GM23248 (cell line): ENCODE results near the gene CENPU. TPM values are rescaled to one million over a fixed set of nuclear protein-coding genes. Genes with fewer than 3 reads are reported as not detected.

Source experiments
- DNase-seq: peaks from one replicate; pipeline ENCODE4 v3.0.0-alpha.2; 2015
- H2AFZ ChIP-seq: fragments of 200-600 bp; sonication (generic); 2 replicates; pipeline ENCODE4 v1.6.1; 2016; ENCODE audit warnings: antibody characterized with exemption
- H3F3A ChIP-seq: fragments of 200-600 bp; sonication (generic); 2 replicates; pipeline ENCODE4 v1.6.1; 2016; ENCODE audit warnings: mild to moderate bottlenecking, antibody characterized with exemption, mixed run types; ENCODE audit not compliant: insufficient read depth
- H3K27ac ChIP-seq: fragments of 200-600 bp; sonication (generic); 2 replicates; pipeline ENCODE4 v1.5.1; 2016; ENCODE audit warnings: mild to moderate bottlenecking
- H3K27me3 ChIP-seq: fragments of 200-600 bp; sonication (generic); replicated peaks from 2 replicates; pipeline ENCODE4 v1.6.1; 2016; ENCODE audit warnings: mild to moderate bottlenecking; ENCODE audit not compliant: insufficient read depth
- H3K36me3 ChIP-seq: fragments of 200-600 bp; sonication (generic); 2 replicates; pipeline ENCODE4 v1.6.1; 2016; ENCODE audit warnings: low read depth, mild to moderate bottlenecking
- H3K4me1 ChIP-seq: fragments of 200-600 bp; sonication (generic); 2 replicates; pipeline ENCODE4 v1.6.1; 2016; ENCODE audit warnings: mild to moderate bottlenecking; ENCODE audit not compliant: insufficient read depth
- H3K4me2 ChIP-seq: fragments of 200-600 bp; sonication (generic); one replicate; pipeline ENCODE4 v1.6.1; 2016; ENCODE audit warnings: mild to moderate bottlenecking; ENCODE audit not compliant: unreplicated experiment
- H3K4me3 ChIP-seq: fragments of 200-600 bp; sonication (generic); 2 replicates; pipeline ENCODE4 v1.5.1; 2016; ENCODE audit warnings: mild to moderate bottlenecking
- H3K79me2 ChIP-seq: fragments of 200-600 bp; sonication (generic); 2 replicates; pipeline ENCODE4 v1.6.1; 2016; ENCODE audit warnings: mild to moderate bottlenecking; ENCODE audit not compliant: insufficient read depth
- H3K9ac ChIP-seq: fragments of 200-600 bp; sonication (generic); 2 replicates; pipeline ENCODE4 v1.6.1; 2016; ENCODE audit warnings: mild to moderate bottlenecking
- H3K9me2 ChIP-seq: fragments of 200-600 bp; sonication (generic); 2 replicates; pipeline ENCODE4 v1.6.1; 2016; ENCODE audit warnings: mixed run types, mild to moderate bottlenecking, moderate library complexity; ENCODE audit not compliant: insufficient read depth
- H3K9me3 ChIP-seq: fragments of 200-600 bp; sonication (generic); one replicate; pipeline ENCODE4 v1.6.1; 2017; ENCODE audit warnings: low read depth
- H4K20me1 ChIP-seq: fragments of 200-600 bp; sonication (generic); 2 replicates; pipeline ENCODE4 v1.6.0; 2016; ENCODE audit not compliant: insufficient read depth
- EZH2 ChIP-seq: fragments of 200-600 bp; sonication (generic); IDR thresholded peaks from 2 replicates; pipeline ENCODE4 v1.6.1; 2018; ENCODE audit warnings: antibody characterized with exemption, mild to moderate bottlenecking; ENCODE audit not compliant: insufficient read depth, poor library complexity, severe bottlenecking
- EZH2phosphoT487 ChIP-seq: fragments of 200-600 bp; sonication (generic); IDR thresholded peaks from 2 replicates; pipeline ENCODE4 v1.6.1; 2018; ENCODE audit warnings: antibody characterized with exemption, moderate library complexity, mild to moderate bottlenecking, low read depth; ENCODE audit not compliant: insufficient read depth
- WGBS, 2 experiments: methylation state at CpG; one replicate each; pipeline ENCODE4 v1.1.6; 2015 to 2017; ENCODE audit warnings: low lambda C conversion rate in 2 of 2, low coverage in 1 of 2; ENCODE audit errors: missing lambda C conversion rate in 2 of 2; 5-methylcytosine and 5-hydroxymethylcytosine counted together
- in situ Hi-C: fragments of 300-500 bp; cut with MboI; formaldehyde crosslinking; loops from 2 replicates; pipeline ENCODE4 v1.15.0; 2020
- polyA plus RNA-seq: library from polyadenylated mRNA; unstranded; fragments of >200 nt; fragmentation: Nextera tagmentation; extraction: Ambion mirVana; gene quantifications from 2 replicates; pipeline ENCODE4 v1.2.1, GENCODE V29; 2016
- total RNA-seq: library from RNA; depleted of rRNA; stranded (reverse); fragments of >200 nt; shearing (Covaris generic); gene quantifications from 2 replicates; pipeline ENCODE4 v1.2.3, GENCODE V29; 2014

Gene CENPU
- total and polyA plus RNA-seq, 2 experiments from 2014 or later: 8.5 to 15.7 TPM

DNA sequence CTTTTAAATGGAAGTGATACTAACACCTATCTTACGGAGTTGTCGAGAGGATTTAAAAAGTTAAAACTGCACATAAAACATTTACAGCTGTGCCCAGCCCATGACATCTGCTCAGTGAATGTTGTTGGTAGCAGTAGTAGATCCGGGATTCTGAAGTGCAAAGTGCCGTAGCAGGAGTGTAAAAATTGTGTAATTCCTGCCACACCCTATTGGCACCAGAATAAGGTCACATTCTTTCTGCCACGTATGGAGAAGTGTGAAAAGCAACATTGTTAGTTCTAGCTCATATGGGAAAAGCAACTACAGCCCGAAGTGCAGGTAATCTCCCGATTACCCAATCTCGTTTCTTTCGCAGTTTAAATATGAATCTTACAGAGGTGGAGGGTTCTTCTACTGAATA lies 53.2 kb downstream of the CENPU start:
- Histone ChIP-seq H3K4me1 (no peaks in the 10 kb centered on the region), H3K9me3 (no peaks in the 10 kb centered on the region), H3K79me2 (no peaks in the 10 kb centered on the region), H2AFZ (no peak overlapping the region), H3K9me2 (no peaks in the 10 kb centered on the region), H3F3A (no peaks in the 10 kb centered on the region), H3K4me2 (no peak overlapping the region), H3K27me3 (no peaks in the 10 kb centered on the region), H3K36me3 (0 out of 2 replicates have a peak, but pooled peaks cover 5% of the 10 kb centered on the region), H3K4me3 (no peak overlapping the region), H4K20me1 (no peaks in the 10 kb centered on the region), H3K9ac (no peak overlapping the region), H3K27ac (no peak overlapping the region)
- in situ Hi-C loops: no loop called here
- DNase-seq: no peak
- TF ChIP-seq EZH2: no peak
- no peak for TF ChIP-seq EZH2phosphoT487
- 81 to 85% methylated on average over 9 of the region's 9 CpGs for WGBS, 2 experiments

DNA sequence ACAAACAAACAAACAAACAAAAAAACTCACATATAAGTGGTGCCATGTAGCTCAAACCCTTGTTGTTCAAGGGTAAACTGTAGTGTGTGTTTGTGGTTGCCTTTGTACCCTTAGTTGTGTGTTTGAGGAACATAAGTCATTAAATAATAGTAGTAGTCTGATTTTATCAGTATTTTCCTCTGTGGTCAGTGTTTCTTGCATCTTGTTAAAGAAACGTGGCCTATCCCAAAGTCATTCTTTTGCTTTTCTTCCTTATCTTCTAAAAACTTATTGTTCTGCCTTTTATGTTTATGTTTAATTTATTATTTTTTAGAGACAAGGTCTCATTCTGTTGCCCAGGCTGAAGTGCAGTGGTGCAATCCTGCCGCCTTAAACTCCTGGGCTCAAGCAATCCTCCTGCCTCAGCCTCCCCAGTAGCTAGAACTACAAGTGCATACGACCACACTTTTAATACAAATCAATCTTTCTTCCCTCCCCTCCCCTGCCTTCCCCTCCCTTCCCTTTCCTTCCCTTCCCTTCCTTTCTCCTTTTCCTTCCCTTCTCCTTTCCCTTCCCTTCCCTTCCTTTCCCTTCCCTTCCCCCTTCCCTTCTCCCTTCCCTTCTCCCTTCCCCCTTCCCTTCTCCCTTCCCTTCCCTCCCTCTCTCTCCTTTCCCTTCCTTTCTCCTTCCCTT lies 57.9 kb downstream of the CENPU start:
- Histone ChIP-seq H3K9me2 (no peaks in the 10 kb centered on the region), H3K36me3 (no peaks in the 10 kb centered on the region; the same call in 1 of the 2 replicates), H3K4me2 (no peak overlapping the region), H3K9ac (no peak overlapping the region), H3K4me3 (no peak overlapping the region), H3K27ac (no peak overlapping the region), H4K20me1 (no peaks in the 10 kb centered on the region), H2AFZ (no peak overlapping the region), H3K27me3 (no peaks in the 10 kb centered on the region), H3K79me2 (no peaks in the 10 kb centered on the region), H3K4me1 (no peaks in the 10 kb centered on the region), H3F3A (no peaks in the 10 kb centered on the region), H3K9me3 (no peaks in the 10 kb centered on the region)
- in situ Hi-C loops: no loop called here
- 98 to 100% methylated on average over 3 of the region's 3 CpGs for WGBS, 2 experiments
- TF ChIP-seq EZH2phosphoT487 (no peak), EZH2 (no peak)
- no peak for DNase-seq

DNA sequence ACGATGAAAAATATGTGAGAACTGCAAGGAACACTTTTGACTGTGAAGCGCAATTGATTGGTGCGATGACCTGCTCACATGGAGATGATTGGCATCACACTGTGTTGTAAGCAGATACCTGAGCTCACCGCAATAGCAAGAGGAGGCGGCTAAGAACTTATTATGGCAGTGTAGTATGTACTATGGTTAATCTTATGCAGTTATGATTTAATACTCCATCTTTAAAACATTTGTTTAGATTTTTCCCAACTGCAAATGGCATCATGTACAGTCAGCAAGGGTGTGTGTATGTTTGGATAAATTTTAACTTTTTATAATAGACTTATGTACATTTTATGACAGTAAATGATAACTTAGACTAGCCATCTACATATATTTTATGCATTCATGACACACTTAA lies 58.9 kb downstream of the CENPU start:
- no peak for DNase-seq
- Histone ChIP-seq H3K9me3 (no peaks in the 10 kb centered on the region), H3K9ac (no peak overlapping the region), H3K79me2 (no peaks in the 10 kb centered on the region), H3K4me1 (no peaks in the 10 kb centered on the region), H3F3A (no peaks in the 10 kb centered on the region), H2AFZ (no peak overlapping the region), H3K9me2 (no peaks in the 10 kb centered on the region), H4K20me1 (no peaks in the 10 kb centered on the region), H3K4me3 (no peak overlapping the region), H3K4me2 (no peak overlapping the region), H3K27ac (no peak overlapping the region), H3K27me3 (no peaks in the 10 kb centered on the region), H3K36me3 (no peaks in the 10 kb centered on the region; the same call in 1 of the 2 replicates)
- 98 to 100% methylated on average over 5 of the region's 5 CpGs for WGBS, 2 experiments
- TF ChIP-seq EZH2 (no peak), EZH2phosphoT487 (no peak)
- in situ Hi-C loops: no loop called here

DNA sequence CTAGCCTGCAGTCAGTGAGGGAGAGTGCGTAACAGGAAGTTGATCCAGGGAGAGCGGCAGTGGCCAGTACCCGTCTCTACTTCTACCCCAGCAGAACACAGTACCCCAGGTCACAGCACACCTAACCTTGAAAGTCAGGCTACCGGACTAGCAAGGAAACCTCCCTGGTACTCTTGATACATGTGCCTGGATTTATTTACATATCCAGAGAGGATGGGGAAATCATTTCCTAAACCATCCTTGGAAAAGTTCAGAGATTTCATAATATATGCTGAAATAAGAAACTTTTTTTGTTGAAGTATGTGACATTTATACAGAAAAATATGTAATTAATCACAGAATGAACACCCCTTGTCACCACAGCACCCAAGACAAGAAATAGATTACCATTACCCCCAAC lies 59.9 kb downstream of the CENPU start:
- DNase-seq: no peak
- H3K27me3 ChIP-seq: no peaks in the 10 kb centered on the region
- 98 to 99% methylated on average over 4 of the region's 4 CpGs for WGBS, 2 experiments

GRCh38 chr4:184672741-184673140 lies 61.2 kb downstream of the CENPU start:
- Histone ChIP-seq H3F3A (no peaks in the 10 kb centered on the region), H3K9me2 (no peaks in the 10 kb centered on the region), H4K20me1 (no peaks in the 10 kb centered on the region), H3K9ac (no peak overlapping the region), H3K4me2 (no peak overlapping the region), H3K4me1 (no peaks in the 10 kb centered on the region), H3K36me3 (no peaks in the 10 kb centered on the region; the same call in 1 of the 2 replicates), H3K9me3 (no peaks in the 10 kb centered on the region), H3K79me2 (no peaks in the 10 kb centered on the region), H3K27ac (no peak overlapping the region), H2AFZ (no peak overlapping the region), H3K27me3 (no peaks in the 10 kb centered on the region), H3K4me3 (no peak overlapping the region)
- no peak for TF ChIP-seq EZH2
- 97 to 99% methylated on average over 6 of the region's 6 CpGs for WGBS, 2 experiments
- in situ Hi-C loops: no loop called here
- no peak for DNase-seq

More for the DNA sequence above, 59.9 kb downstream of the CENPU start:
- Histone ChIP-seq H3K4me1 (no peaks in the 10 kb centered on the region), H4K20me1 (no peaks in the 10 kb centered on the region), H2AFZ (no peak overlapping the region), H3K9ac (no peak overlapping the region), H3K79me2 (no peaks in the 10 kb centered on the region), H3K9me3 (no peaks in the 10 kb centered on the region), H3K9me2 (no peaks in the 10 kb centered on the region), H3K27ac (no peak overlapping the region), H3K4me3 (no peak overlapping the region), H3K4me2 (no peak overlapping the region), H3K36me3 (no peaks in the 10 kb centered on the region; the same call in 1 of the 2 replicates), H3F3A (no peaks in the 10 kb centered on the region)
- TF ChIP-seq EZH2phosphoT487 (no peak), EZH2 (no peak)
- in situ Hi-C loops: no loop called here
